K562 (cell line): ENCODE results near the gene KISS1R. TPM values are rescaled to one million over a fixed set of nuclear protein-coding genes. Genes with fewer than 3 reads are reported as not detected.
A peak's percentile ranks its signal among the peaks of the same experiment; 100 is the strongest.

Source experiments
- BRD4 ChIP-seq: fragments of 200-600 bp; sonication (generic); IDR thresholded peaks from 2 replicates; pipeline ENCODE4 v1.6.1; 2017; ENCODE audit warnings: inconsistent platforms
- FOXM1 ChIP-seq, 2 experiments: fragments of 450-650 bp in 1 of 2; sonication (generic) in 1 of 2; formaldehyde crosslinking in 1 of 2; IDR thresholded peaks; 2 replicates each; pipeline versions ENCODE4 v1.6.1 to v1.9.0; 2017 to 2022; ENCODE audit warnings: low read depth in 2 of 2, mild to moderate bottlenecking in 2 of 2, missing genetic modification reagents in 1 of 2, moderate library complexity in 1 of 2
- GABPB1 ChIP-seq: sonication (generic); formaldehyde crosslinking; IDR thresholded peaks from 2 replicates; pipeline ENCODE4 v1.8.0; 2022; ENCODE audit warnings: mild to moderate bottlenecking, missing genetic modification reagents
- KDM5B ChIP-seq: fragments of 200-600 bp; sonication (generic); IDR thresholded peaks from 2 replicates; pipeline ENCODE4 v1.6.1; 2012; ENCODE audit warnings: low read depth, mild to moderate bottlenecking, moderate library complexity, low read length, control low read depth, inconsistent platforms; ENCODE audit not compliant: insufficient replicate concordance
- MCM2 ChIP-seq: fragments of 450-650 bp; IDR thresholded peaks from 2 replicates; pipeline ENCODE4 v1.6.1; 2017; ENCODE audit warnings: low read depth, mild to moderate bottlenecking
- NCOA4 ChIP-seq: fragments of 450-650 bp; IDR thresholded peaks from 2 replicates; pipeline ENCODE4 v1.6.1; 2018; ENCODE audit warnings: mild to moderate bottlenecking; ENCODE audit not compliant: partially characterized antibody
- NCOR1 ChIP-seq: fragments of 450-650 bp; IDR thresholded peaks from 2 replicates; pipeline ENCODE4 v1.6.1; 2016; ENCODE audit warnings: mild to moderate bottlenecking, moderate library complexity
- NFE2L1 ChIP-seq: fragments of 450-650 bp; IDR thresholded peaks from 2 replicates; pipeline ENCODE4 v1.6.1; 2016; ENCODE audit warnings: missing genetic modification characterization, low read depth, mild to moderate bottlenecking, missing compliant biosample characterization, moderate library complexity, borderline replicate concordance
- NFIX ChIP-seq: fragments of 250-450 bp; sonication (Bioruptor Pico); IDR thresholded peaks from 2 replicates; pipeline ENCODE4 v1.4.0; 2020; ENCODE audit warnings: low read depth, mild to moderate bottlenecking, moderate library complexity
- PATZ1 ChIP-seq: fragments of 250-450 bp; sonication (Bioruptor Pico); IDR thresholded peaks from 2 replicates; pipeline ENCODE4 v1.5.0; 2020; ENCODE audit warnings: mild to moderate bottlenecking, borderline replicate concordance
- PRPF4 ChIP-seq: fragments of 200-400 bp; formaldehyde crosslinking; IDR thresholded peaks from one replicate; pipeline ENCODE4 v1.6.1; 2017; ENCODE audit warnings: low read length, low read depth, mild to moderate bottlenecking; ENCODE audit not compliant: insufficient read depth, poor library complexity, severe bottlenecking
- RBBP5 ChIP-seq: fragments of 200-600 bp; sonication (generic); IDR thresholded peaks from 2 replicates; pipeline ENCODE4 v1.6.1; 2012; ENCODE audit warnings: borderline replicate concordance, mild to moderate bottlenecking, low read length, control low read depth, inconsistent platforms; ENCODE audit not compliant: insufficient read depth, poor library complexity, severe bottlenecking
- SMARCB1 ChIP-seq: IDR thresholded peaks from 2 replicates; pipeline ENCODE4 v1.6.1; 2011; ENCODE audit warnings: improper control_type of control experiment, low read depth; ENCODE audit not compliant: insufficient read length
- TARDBP ChIP-seq: fragments of 450-650 bp; IDR thresholded peaks from 2 replicates; pipeline ENCODE4 v1.6.1; 2016
- THRB ChIP-seq: fragments of 450-650 bp; formaldehyde crosslinking; conservative IDR thresholded peaks from 2 replicates; pipeline ENCODE4 v1.4.0; 2022; ENCODE audit warnings: mild to moderate bottlenecking, missing genetic modification characterization
- ZFP1 ChIP-seq: fragments of 450-650 bp; formaldehyde crosslinking; IDR thresholded peaks from 2 replicates; pipeline ENCODE4 v1.4.0; 2020; ENCODE audit warnings: mild to moderate bottlenecking, mixed read lengths
- ZNF263 ChIP-seq: sonication (generic); formaldehyde crosslinking; IDR thresholded peaks from 2 replicates; pipeline ENCODE4 v1.8.0; 2022; ENCODE audit warnings: mild to moderate bottlenecking, missing genetic modification reagents, borderline replicate concordance
- ZNF311 ChIP-seq: fragments of 250-450 bp; sonication (Bioruptor Pico); IDR thresholded peaks from 2 replicates; pipeline ENCODE4 v1.4.0; 2020; ENCODE audit warnings: mild to moderate bottlenecking, moderate library complexity
- ZNF41 ChIP-seq: fragments of 250-450 bp; sonication (Bioruptor Pico); conservative IDR thresholded peaks from 2 replicates; pipeline ENCODE4 v1.4.0; 2020; ENCODE audit warnings: mild to moderate bottlenecking
- ZNF785 ChIP-seq: fragments of 250-450 bp; sonication (Bioruptor Pico); IDR thresholded peaks from 2 replicates; pipeline ENCODE4 v1.4.0; 2020; ENCODE audit warnings: mild to moderate bottlenecking
- polyA plus RNA-seq, 8 experiments: library from polyadenylated mRNA; depleted of rRNA in 4 of 8; stranded (reverse) in 5 of 8; unstranded in 3 of 8; fragments of >200 nt; fragmentation: Nextera tagmentation in 2 of 8; fragmentation: Illumina TruSeq in 1 of 8; extraction: Ambion mirVana in 2 of 8; extraction: Trizol in 1 of 8; gene quantifications; 2 replicates each; pipeline versions ENCODE4 v1.2.1 to v1.2.3, GENCODE V29; 2011 to 2014; ENCODE audit warnings: inconsistent platforms in 1 of 8, missing spikeins in 1 of 8
- total RNA-seq, 7 experiments: library from RNA; depleted of rRNA in 6 of 7; stranded (reverse); fragments of >200 nt in 6 of 7; fragmentation: Illumina TruSeq in 2 of 7; extraction: Trizol in 2 of 7; gene quantifications; 2 replicates each; pipeline versions ENCODE4 v1.2.1 to v1.2.3, GENCODE V29; 2011 to 2021; ENCODE audit warnings: low replicate concordance in 1 of 7

The KISS1R gene
- total and polyA plus RNA-seq, 9 of the 15 experiments (the other 6 are each of a cell fraction or from before 2014, with no cell fraction given), result 0.37 to 39.4 (median 2.0) TPM

- no peak for TF ChIP-seq PRPF4
- TF ChIP-seq NFE2L1 (tag), result no peak
- no peak for TF ChIP-seq ZFP1 (CRISPR knock-in tag)
- TF ChIP-seq FOXM1 (IDR thresholded peaks at IDR 0.05; ENCODE audit: low read depth), result no peak
- TF ChIP-seq FOXM1 (CRISPR knock-in tag; IDR thresholded peaks at IDR 0.05; ENCODE audit: low read depth), result no peak
- TF ChIP-seq ZNF263, result peak; percentile 65; the same call in 1 of the 2 replicates
- peak; percentile 43 for TF ChIP-seq RBBP5
- no peak for TF ChIP-seq NCOA4
- TF ChIP-seq ZNF785 (CRISPR knock-in tag), result no peak
- no peak for TF ChIP-seq SMARCB1
- TF ChIP-seq KDM5B, result no peak
- TF ChIP-seq NFIX (CRISPR knock-in tag), result no peak
- TF ChIP-seq GABPB1 (CRISPR knock-in tag), result peak; percentile 37; the same call in 1 of the 2 replicates
- no peak for TF ChIP-seq THRB (CRISPR knock-in tag)
- TF ChIP-seq PATZ1 (CRISPR knock-in tag), result no peak
- TF ChIP-seq TARDBP, result no peak
- no peak for TF ChIP-seq ZNF41 (CRISPR knock-in tag)
- TF ChIP-seq NCOR1, result no peak
- TF ChIP-seq ZNF311, result no peak
- peak; percentile 40; the same call in 1 of the 2 replicates for TF ChIP-seq BRD4
- TF ChIP-seq MCM2, result no peak
These were observed 5.7 kb upstream of the KISS1R start (continued) for GRCh38 chr19:911197-912033.
